ENCODE measurements around the gene GTF3A. TPM values are rescaled to one million over a fixed set of nuclear protein-coding genes. Genes with fewer than 3 reads are reported as not detected.

Gene GTF3A
- total and polyA plus RNA-seq, 2 experiments from 2014 or later: 109 to 190 TPM

GRCh38 chr13:27432611-27433210 is 8.3 kb downstream of the GTF3A start (continued):
- TF ChIP-seq REST (IDR thresholded peaks at IDR 0.05; ENCODE audit: unreplicated experiment) (no peak), CREB1 (CRISPR knock-in tag; IDR thresholded peaks at IDR 0.05; ENCODE audit: low read depth) (no peak)

- peaks cover 44% of the 10 kb centered on the region; the same call in 2 of the 3 replicates for H3K36me3 Mint-ChIP-seq (ENCODE audit: low read depth)
- TF ChIP-seq ZNF114 (CRISPR knock-in tag; IDR thresholded peaks at IDR 0.05): no peak
- TF ChIP-seq CTCF (conservative IDR thresholded peaks at IDR 0.05; ENCODE audit: low read depth in 2 of 2): no peak
- no peak for TF ChIP-seq EZH2phosphoT487 (IDR thresholded peaks at IDR 0.05; ENCODE audit: unreplicated experiment)
- no peak for TF ChIP-seq JUNB (IDR thresholded peaks at IDR 0.05; ENCODE audit: unreplicated experiment)
- no peak for TF ChIP-seq POLR2AphosphoS5 (IDR thresholded peaks at IDR 0.05; ENCODE audit: low read depth)
- no peak for TF ChIP-seq STAT1 (IDR thresholded peaks at IDR 0.05; ENCODE audit: unreplicated experiment)
- no peak for TF ChIP-seq ZNF462 (CRISPR knock-in tag; IDR thresholded peaks at IDR 0.05)
- TF ChIP-seq NANOG (IDR thresholded peaks at IDR 0.05; ENCODE audit: borderline replicate concordance): no peak
- no peak for TF ChIP-seq ETS1 (IDR thresholded peaks at IDR 0.05)
- no peak for TF ChIP-seq CREB1 (CRISPR knock-in tag; IDR thresholded peaks at IDR 0.05; ENCODE audit: low read depth)
Observed at GRCh38 chr13:27437126-27437525, 12.7 kb downstream of the GTF3A start.

More at GRCh38 chr13:27437126-27437525, 12.7 kb downstream of the GTF3A start:
- peaks cover 38% of the 10 kb centered on the region for H3K36me3 ChIP-seq (ENCODE audit: insufficient read depth)
- H3F3A ChIP-seq (replicated peaks; ENCODE audit: low read depth): 0 out of 2 replicates have a peak, but pooled peaks cover 5% of the 10 kb centered on the region
- no peaks in the 10 kb centered on the region for H3K27me3 ChIP-seq (ENCODE audit: insufficient read depth)
- no peak overlapping the region for H3K27ac ChIP-seq (ENCODE audit: low read depth)
- Mint-ChIP-seq H3K4me3 (no peak overlapping the region), H3K27ac (no peak overlapping the region), H3K4me1 (peaks cover 4% of the 10 kb centered on the region; the same call in 2 of the 3 replicates), H3K9me3 (no peaks in the 10 kb centered on the region), H3K27me3 (ENCODE audit: insufficient read depth, low read depth, poor library complexity) (peaks cover 2% of the 10 kb centered on the region)
- no peak overlapping the region for H3K4me3 ChIP-seq
- H3K4me1 ChIP-seq (ENCODE audit: insufficient read depth): peaks cover 5% of the 10 kb centered on the region; the same call in 1 of the 2 replicates
- H3K4me2 ChIP-seq: no peak overlapping the region
- ATAC-seq (no peak), DNase-seq (ENCODE audit: low spot score) (no peak)
- peaks cover 13% of the 10 kb centered on the region; the same call in 1 of the 2 replicates for H4K20me1 ChIP-seq (replicated peaks; ENCODE audit: insufficient read depth)
- 0 out of 2 replicates have a peak, but pooled peaks cover 4% of the 10 kb centered on the region for H3K79me2 ChIP-seq (replicated peaks; ENCODE audit: insufficient read depth)
- no peaks in the 10 kb centered on the region for H3K9me2 ChIP-seq (ENCODE audit: insufficient read depth)
- no peak overlapping the region for H2AFZ ChIP-seq

Measured in GM23338 (cell line).